Renal cortex interstitium (tissue), 11 donors: Measurements from ENCODE around the gene APIP. TPM values are rescaled to one million over a fixed set of nuclear protein-coding genes. Genes with fewer than 3 reads are reported as not detected.

Experiments
- DNase-seq, 11 donors: peaks; one replicate each; pipeline ENCODE4 v3.0.0-alpha.2; 2013; ENCODE audit warnings: low read depth in 9 of 11, low spot score in 4 of 11; ENCODE audit errors: extremely low read depth in 1 of 11
- polyA plus RNA-seq, 3 donors: library from polyadenylated mRNA; unstranded; fragments of 120-200 nt; gene quantifications; one replicate each; pipeline ENCODE4 v1.2.1, GENCODE V29; 2013; ENCODE audit not compliant: insufficient read length in 3 of 3

The APIP gene
- polyA plus RNA-seq, 3 donors = 38.0 to 44.2 (median 39.0) TPM

GRCh38 chr11:34860034-34860433 lies 56.1 kb downstream of the APIP start:
- peak in 4 of 11 donors; percentile 2 to 26 (median 18) for DNase-seq

- DNase-seq = peak in 1 of 11 donors; percentile 2
Observed at GRCh38 chr11:34859496-34859895, 56.7 kb downstream of the APIP start.

- no peak for DNase-seq
Observed at GRCh38 chr11:34857463-34857862, 58.7 kb downstream of the APIP start.

- no peak for DNase-seq
Observed at GRCh38 chr11:34856251-34856650, 59.9 kb downstream of the APIP start.

- no peak for DNase-seq
Observed at GRCh38 chr11:34855754-34856095, 60.5 kb downstream of the APIP start.

GRCh38 chr11:34855021-34855753 lies 61.0 kb downstream of the APIP start:
- no peak for DNase-seq

GRCh38 chr11:34851916-34852315 lies 64.3 kb downstream of the APIP start:
- no peak for DNase-seq

- DNase-seq = no peak
Observed at GRCh38 chr11:34850334-34850733, 65.8 kb downstream of the APIP start.

- no peak for DNase-seq
Observed at GRCh38 chr11:34846467-34846866, 69.7 kb downstream of the APIP start.

GRCh38 chr11:34844463-34845112 lies 71.6 kb downstream of the APIP start:
- DNase-seq = no peak

- DNase-seq = no peak
Observed at GRCh38 chr11:34843271-34843670, 72.9 kb downstream of the APIP start.

GRCh38 chr11:34840736-34841386 lies 75.3 kb downstream of the APIP start:
- no peak for DNase-seq

GRCh38 chr11:34839969-34840368 lies 76.2 kb downstream of the APIP start:
- no peak for DNase-seq

- DNase-seq = no peak
Observed at GRCh38 chr11:34836958-34837856, 79.0 kb downstream of the APIP start.

- no peak for DNase-seq
Observed at GRCh38 chr11:34833602-34834001, 82.6 kb downstream of the APIP start.

Other genes with a start within 250 kb of the APIP start
- 10 to 100 TPM; 36.1 to 38.5 (median 37.3) TPM for gene PDHX, start 239 bp upstream of the APIP start, polyA plus RNA-seq
- 1 to 10 TPM; 8.7 to 9.7 (median 9.6) TPM for gene CD44, start 222.8 kb upstream of the APIP start, polyA plus RNA-seq